ENCODE data around the gene FAM50A. TPM values are rescaled to one million over a fixed set of nuclear protein-coding genes. Genes with fewer than 3 reads are reported as not detected.

The FAM50A gene
- total RNA-seq, 1 experiment from 2014 or later = 44.2 TPM

DNA sequence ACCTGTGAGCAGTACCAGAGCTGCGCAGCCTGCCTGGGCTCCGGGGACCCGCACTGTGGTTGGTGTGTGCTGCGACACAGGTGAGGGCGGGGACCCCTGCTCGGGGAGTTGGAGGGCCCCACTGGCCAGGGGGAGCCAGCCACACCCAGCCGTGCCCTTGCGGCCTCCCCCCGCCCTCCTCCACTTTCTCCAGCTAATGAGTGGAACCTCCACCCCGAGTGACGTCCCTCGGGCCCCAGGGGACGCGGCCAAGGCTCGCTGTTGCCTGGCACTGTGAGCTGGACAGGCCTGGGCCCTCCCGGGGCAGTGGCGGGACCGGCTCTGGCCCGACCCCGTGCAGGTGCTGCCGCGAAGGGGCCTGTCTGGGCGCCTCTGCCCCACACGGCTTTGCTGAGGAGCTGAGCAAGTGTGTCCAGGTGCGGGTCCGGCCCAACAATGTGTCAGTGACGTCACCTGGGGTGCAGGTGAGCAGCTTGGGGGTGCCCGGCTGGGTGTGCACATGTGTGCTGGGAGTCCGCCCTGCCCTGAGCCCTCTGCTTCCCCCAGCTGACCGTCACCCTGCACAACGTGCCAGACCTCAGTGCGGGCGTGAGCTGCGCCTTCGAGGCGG, 19.8 kb downstream of the FAM50A start:
- no peak for DNase-seq (ENCODE audit: low read depth)

DNA sequence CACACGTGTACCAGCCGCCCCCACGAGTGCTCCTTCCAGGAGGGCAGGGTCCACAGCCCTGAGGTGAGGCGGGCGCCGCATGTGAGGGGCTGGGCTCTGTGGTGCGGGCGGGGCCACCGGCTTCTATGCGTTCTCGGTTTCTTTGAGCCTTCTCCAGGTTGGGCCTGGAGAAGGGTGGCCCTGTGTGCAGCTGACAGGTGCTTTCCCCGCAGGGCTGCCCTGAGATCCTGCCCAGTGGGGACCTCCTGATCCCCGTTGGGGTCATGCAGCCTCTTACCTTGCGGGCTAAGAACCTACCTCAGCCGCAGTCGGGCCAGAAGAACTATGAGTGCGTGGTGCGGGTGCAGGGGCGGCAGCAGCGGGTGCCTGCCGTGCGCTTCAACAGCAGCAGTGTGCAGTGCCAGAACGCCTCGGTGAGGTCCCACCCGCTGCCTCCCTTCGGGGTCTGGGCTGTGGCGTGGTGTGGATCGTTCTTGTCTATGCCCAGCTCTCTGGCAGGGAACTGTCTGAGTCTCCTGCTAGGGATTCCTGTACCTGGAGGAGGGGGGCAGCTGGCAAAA, 20.9 kb downstream of the FAM50A start:
- DNase-seq (ENCODE audit: low read depth) = no peak

DNA sequence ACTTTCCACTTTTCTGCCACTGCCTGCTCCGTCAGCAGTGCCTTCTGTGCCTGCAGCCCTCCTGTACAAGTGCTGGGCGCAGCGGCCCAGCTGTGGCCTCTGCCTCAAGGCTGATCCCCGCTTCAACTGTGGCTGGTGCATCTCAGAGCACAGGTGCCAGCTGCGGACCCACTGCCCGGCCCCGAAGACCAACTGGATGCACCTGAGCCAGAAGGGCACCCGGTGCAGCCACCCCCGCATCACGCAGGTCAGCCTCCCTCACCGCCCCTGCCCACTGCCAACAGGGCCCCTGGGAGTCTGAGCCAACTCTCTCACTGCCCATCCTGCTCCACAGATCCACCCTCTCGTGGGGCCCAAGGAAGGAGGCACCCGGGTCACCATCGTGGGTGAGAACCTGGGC, 21.7 kb downstream of the FAM50A start:
- no peak for DNase-seq (ENCODE audit: low read depth)

DNA sequence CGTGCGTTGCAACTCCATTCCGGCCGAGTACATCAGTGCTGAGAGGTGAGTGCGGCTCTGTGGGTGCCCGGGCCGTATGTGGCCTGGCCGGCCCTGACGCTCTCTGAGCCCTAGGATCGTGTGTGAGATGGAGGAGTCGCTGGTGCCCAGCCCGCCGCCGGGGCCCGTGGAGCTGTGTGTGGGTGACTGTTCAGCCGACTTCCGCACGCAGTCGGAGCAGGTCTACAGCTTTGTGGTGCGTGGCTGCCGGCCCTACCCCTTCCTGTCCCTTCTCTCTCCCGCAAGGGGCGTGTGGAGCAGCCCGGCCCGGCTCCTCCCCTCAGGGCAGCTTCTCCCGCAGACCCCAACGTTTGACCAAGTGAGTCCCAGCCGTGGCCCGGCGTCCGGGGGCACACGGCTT, 22.1 kb downstream of the FAM50A start:
- no peak for DNase-seq (ENCODE audit: low read depth)

DNA sequence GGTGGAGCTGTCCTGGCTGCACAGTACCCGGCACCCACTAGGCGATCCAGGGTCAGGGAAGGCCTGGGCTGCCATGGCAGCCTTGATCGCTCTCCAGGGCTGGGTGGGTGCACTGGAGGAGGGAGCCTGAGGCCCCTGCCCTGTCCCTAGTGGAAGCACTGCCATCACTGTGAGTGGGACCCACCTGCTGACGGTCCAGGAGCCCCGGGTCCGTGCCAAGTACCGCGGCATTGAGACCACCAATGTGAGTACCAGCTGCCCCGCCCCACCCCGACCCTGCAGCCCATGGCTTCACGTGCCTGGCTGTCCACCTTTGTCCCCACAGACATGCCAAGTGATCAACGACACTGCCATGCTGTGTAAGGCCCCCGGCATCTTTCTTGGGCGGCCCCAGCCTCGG, 23.0 kb downstream of the FAM50A start:
- no peak for DNase-seq (ENCODE audit: low read depth)

DNA sequence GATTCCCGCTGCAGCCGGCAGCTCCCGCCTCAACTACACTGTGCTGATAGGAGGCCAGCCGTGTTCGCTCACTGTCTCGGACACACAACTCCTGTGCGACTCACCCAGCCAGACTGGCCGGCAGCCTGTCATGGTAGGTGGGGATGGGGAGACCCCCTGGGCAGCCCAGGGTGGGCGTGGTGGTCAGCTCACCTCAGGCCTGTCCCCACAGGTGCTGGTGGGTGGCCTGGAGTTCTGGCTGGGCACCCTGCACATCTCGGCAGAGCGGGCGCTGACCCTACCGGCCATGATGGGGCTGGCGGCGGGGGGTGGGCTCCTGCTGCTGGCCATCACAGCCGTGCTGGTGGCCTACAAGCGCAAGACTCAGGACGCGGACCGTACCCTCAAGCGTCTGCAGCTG, 23.6 kb downstream of the FAM50A start:
- no peak for DNase-seq (ENCODE audit: low read depth)

DNA sequence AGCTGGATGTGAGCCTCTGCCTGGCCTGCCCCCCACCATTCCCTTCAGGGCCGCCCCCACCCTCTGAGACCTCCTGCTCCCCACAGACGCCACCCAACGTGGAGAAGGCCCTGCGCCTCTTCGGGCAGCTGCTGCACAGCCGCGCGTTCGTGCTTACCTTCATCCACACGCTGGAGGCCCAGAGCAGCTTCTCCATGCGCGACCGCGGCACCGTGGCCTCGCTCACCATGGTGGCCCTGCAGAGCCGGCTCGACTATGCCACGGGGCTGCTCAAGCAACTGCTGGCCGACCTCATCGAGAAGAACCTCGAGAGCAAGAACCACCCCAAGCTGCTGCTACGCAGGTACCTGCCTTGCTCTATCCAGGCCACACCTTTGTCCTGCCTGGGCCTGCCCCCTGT, 24.3 kb downstream of the FAM50A start:
- DNase-seq (ENCODE audit: low read depth) = no peak

DNA sequence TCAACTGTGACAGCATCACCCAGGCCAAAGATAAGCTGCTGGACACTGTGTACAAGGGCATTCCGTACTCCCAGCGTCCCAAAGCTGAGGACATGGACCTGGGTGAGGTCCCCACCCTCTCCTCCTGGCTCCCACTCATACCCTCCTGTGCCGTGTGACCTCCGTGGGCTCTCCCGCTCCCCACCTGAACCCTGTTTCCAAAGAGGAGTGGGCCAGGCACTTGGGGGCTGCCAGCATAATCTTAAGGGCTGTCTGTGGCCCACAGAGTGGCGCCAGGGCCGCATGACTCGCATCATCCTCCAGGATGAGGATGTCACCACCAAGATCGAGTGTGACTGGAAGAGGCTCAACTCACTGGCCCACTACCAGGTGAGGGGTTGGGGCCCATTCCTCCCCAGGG, 25.2 kb downstream of the FAM50A start:
- DNase-seq (ENCODE audit: low read depth) = no peak

DNA sequence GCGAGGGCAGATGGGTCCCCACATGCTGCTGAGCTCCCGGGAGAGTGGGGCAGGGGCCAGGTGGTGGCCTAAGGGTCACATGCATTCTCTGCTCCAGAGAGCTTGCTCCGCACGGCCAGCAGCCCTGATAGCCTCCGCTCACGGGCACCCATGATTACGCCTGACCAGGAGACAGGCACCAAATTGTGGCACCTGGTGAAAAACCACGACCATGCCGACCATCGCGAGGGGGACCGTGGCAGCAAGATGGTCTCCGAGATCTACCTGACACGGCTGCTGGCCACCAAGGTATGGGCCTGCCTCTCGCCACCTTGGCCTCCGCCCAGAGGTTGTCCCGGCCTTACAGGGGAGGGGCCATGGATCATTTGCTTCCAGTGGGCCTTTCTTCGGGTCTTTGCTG, 25.9 kb downstream of the FAM50A start:
- no peak for DNase-seq (ENCODE audit: low read depth)

DNA sequence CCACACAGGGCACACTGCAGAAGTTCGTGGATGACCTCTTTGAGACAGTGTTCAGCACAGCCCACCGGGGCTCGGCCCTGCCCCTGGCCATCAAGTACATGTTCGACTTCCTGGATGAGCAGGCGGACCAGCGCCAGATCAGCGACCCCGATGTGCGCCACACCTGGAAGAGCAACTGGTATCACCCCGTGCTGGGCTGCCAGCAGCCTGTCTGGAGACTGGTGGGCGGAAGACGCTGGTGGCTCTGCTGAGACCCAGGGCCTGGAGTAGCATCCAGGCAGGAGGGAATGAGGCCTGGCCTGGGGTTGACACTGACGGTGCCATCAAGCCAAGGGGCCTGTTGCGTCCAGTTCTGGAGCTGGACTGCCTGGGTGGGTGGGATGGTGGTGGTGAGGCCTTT, 26.5 kb downstream of the FAM50A start:
- no peak for DNase-seq (ENCODE audit: low read depth)

DNA sequence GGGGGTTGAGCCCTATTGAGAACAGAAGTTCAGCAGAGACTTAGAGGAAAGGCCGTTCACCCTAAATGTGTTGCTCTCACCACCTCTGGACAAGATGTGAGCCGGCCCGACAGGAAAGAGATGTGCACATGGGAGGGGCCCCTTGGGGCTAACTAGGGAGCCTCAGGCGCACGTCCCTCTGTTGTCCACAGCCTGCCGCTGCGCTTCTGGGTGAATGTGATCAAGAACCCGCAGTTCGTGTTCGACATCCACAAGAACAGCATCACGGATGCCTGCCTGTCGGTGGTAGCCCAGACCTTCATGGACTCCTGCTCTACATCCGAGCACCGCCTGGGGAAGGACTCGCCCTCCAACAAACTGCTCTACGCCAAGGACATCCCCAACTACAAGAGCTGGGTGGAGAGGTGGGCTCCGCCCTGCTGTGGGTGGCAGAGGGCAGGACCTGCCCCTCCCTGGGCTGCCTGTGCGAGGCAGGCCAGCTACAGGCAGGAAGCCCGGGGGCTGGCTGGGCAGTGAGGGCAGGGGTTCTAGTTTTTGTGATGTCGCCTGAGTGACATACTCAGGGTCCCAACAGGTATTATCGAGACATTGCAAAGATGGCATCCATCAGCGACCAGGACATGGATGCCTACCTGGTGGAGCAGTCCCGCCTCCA, 27.1 kb downstream of the FAM50A start:
- no peak for DNase-seq (ENCODE audit: low read depth)

DNA sequence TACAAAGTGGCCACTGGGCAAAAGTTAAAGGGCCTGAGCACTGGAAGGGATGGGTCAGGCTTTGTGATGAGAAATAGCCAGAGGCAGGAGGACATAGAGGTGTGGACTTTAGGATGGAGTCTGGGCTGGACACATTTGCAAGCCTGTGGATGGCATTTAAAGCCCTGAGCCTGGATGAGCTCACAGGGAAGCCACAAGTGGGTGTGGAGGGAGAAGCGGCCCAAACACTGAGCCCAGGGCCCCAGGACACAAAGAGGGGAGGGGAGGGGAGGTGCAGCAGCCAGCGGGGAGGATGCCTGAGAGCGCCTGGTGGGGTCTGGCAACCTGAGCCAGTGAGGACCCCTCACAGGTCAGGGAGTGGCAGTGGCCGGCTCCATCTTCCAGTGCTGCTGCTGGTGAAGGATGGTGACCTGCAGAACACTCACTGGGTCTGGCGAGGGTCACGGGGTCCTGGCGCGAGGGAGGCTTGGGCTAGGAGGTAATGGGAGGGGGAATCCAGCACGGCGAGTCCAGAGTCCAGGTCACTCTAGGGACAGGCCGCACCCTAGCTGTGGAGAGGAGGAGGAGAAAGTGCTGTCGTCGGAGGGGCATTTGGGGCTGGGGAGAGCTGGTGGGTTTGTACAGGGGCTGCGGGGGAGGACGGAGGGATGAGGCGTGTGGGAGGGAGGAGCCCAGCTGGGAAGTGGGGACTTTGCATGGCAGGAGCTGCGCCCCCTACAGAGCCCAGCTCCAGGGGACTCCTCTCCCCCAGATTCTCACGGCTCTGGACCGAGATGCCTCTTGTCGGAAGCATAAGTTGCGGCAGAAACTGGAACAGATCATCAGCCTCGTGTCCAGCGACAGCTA, 28.1 kb downstream of the FAM50A start:
- no peak for DNase-seq (ENCODE audit: low read depth)

DNA sequence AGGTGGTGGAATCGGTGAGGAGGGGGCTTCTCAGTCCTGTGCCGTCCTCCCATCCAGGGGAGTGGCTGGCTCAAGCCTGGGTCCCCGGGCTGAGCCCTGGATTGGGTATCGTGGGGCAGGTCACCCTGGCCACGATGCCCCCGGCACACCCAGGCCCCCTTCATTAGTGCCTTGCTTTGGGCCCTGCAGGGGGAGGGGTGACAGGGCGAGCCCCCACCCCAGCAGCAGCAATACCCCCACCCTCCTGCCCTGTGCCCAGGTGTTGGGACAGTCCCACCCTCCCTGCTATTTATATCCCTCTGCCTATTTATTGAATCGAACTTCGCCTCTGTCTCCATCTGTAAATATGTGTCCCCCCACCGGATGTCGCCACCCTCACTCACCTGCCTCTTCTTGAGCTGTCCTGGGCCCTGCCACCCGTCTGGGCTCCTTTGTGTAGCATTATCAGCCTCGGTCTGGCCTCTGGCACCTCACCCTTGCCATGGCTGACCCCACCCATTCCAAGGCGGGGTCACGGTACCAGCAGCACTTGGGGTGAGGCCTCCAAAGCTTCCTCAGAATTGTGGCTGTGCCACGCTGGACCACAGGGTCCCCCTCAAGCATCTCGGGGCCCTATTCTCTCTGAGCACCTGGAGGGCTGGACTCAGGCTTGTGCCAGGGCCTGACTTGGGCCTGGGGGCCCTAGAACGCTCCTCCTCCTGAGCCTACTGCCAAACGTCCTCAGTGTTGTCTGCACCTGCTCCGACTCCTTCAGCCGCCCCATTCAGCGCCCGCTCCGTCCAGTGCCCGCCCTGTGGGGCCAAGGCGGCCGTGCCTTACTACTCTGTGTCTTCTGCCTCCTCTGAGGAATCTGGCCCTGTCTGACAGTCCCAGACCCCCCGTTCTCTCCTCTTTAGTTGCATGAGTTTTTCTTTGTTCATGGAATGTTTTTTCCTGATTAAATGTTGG, 29.0 kb downstream of the FAM50A start:
- no peak for DNase-seq (ENCODE audit: low read depth)

DNA sequence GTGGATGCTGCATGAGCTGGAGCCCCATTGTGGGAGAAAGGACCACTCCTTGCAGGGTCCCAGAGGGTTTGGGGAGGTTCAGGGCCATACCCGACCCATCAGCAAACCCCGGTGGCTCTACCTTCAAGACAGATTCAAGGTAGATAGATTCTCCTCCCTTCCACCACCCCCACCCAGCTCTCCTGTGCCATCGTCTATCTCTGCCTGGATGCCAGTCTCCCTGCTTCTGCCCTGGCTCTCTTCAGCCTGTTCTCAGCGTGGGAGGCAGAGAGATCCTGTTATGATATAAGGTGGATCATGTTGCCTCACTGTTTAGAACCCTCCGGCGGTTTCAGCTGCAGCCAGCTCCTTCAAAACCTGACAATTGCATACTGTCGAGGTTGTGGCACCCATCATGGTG, 29.7 kb downstream of the FAM50A start:
- DNase-seq (ENCODE audit: low read depth) = no peak

DNA sequence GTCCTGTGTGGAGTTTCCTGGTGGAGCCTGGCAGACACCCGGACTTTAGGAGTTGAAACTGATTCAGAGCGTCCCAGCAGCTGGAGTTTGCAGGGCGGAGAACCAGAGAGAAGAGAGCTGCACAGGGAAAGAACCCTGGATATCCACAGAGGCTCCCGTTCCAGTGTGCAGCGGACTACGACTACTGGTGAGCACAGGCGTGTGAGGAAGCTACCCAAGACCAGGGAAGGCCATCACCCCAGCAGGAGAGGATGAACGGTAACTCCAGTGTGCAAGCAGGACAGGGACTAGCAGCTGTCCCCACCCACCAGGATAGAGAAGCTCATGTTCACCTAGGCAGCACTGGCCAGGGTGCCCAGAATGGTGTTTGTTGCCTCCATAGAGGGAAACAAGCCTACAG, 32.9 kb downstream of the FAM50A start:
- no peak for DNase-seq (ENCODE audit: low read depth)

DNA sequence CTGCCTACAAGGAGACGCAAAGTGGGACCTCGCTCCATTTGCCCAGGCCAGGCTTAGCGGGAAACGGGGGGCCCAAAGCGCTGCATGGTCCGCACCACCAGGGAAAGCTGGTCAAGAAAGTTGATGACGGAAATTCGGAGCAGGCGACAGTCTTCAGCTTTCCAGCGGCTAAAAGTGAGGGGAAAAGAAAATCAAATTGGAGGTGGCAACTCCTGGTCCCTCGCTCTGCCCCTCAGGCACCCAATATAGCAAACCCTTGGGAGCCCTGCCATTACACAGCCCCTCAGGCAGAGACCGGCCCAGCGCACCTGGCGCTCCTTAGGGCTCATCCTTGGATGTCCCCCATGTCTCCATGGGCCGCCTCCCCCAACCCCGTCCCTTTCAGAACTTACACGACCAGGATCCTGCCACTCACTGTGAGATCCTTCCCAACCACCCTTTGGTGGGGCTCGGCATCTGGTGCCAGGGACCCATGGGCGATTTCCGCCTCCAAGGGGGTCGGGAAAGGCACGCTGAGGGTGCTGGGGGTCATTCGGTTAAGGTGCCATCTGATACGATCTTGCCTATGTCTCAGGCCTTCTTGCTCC, 34.0 kb downstream of the FAM50A start:
- no peak for DNase-seq (ENCODE audit: low read depth)

DNA sequence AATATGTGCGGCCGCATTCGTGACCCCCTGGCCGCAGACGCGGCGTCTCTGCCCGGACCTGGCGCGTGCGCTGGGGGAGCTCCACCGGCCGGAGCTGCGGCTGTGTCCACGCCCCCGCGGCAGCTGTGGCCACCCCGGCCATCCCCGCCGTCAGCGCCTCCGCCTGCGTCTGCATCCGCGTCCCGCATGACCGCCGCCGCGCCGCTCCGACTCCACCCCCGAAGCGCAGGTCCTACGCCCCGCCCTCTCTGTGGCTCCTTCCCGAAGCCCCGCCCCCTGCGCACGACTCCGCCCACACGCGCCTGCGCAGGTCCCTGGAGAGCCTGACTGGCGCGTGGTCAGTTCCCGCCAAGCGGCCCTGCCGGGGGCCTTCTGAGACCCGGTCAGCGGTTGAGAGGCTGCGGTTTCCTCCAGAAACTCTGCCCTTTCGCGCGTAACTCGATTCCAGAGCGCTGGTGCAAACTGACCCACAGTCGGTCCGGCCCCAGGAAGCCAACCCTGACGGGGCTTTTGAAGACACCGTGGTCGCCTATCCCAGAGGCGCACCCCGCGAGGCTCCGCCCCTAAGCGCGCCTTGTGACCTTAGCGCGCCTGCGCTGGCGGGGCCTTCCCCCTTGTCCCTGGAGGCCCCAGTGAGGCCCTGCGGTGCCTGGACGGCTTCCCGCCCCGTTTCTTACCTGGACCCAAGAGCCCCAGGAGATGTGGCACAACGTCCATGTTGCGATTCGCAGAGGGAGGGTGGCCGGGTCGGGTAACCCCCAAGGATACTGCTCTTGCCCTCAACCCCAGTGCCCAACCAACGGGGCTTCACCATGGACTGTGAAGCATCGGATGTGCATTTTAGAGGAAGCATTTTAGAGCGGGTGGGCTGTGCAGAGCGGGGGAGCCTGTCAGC, 35.0 kb downstream of the FAM50A start, which contains the start of gene LAGE3:
LAGE3 (minus strand) TSS at position 554 of the 895 bp plus-strand sequence; CDS start at position 188, 366 bp downstream.
- DNase-seq (ENCODE audit: low read depth) = peak; percentile 89

DNA sequence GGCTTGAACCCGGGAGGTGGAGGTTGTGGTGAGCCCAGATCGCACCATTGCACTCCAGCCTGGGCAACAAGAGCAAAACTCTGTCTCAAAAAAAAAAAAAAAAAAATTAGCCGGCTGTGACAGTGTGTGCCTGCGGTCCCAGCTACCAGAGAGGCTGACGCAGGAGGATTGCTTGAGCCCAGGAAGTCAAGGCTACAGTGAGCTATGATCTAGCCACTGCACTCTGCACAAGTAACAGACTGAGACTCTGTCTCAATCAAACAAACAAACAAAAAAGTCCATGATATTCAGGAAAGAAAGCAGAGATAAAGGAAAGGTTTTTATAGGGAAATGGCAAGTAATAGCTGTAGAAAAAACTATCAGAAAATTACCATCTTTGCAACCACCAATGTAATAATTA, 37.3 kb downstream of the FAM50A start:
- no peak for DNase-seq (ENCODE audit: low read depth)

DNA sequence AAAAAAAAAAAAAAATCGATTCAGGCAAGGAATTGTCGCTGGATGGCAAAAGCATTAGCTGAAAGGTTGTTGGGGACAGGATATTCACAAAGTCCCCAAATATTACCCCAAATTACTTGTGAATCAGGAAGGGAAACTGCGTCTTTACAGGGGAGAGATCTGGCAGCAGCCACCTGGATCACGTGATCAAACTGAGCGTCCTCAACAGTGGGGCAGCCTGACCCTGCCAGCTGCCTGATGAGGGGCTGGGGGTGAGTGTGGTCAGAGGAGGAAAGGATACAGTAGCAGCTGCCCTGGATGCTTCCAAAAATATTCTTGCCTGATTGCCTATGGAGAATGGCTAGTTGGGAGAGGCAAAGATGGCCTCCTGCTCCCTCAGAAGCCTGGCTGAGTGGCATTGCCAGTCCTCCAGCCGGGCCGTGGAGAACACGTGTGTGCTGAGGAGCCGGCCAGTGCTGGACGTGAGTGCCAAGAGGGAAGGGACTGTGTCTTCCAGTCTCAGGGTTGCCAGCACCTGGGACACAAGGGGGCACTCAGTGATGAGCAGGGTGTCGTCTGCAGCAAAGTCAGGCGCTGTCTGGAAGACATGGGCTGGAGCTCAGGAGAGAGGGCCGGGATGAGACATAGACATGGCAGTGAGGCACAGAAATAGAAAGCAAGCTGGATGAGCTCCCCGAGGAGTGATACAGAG, 38.1 kb downstream of the FAM50A start:
- DNase-seq (ENCODE audit: low read depth) = no peak

Measured in Daoy (cell line).